ENCODE results near the gene SEMA4G. TPM values are rescaled to one million over a fixed set of nuclear protein-coding genes. Genes with fewer than 3 reads are reported as not detected.

Gene SEMA4G
- total RNA-seq (2022; extraction: Qiagen RNA extraction), result 6.6 to 9.3 TPM (median 8.9 TPM) in 5 replicates

DNA sequence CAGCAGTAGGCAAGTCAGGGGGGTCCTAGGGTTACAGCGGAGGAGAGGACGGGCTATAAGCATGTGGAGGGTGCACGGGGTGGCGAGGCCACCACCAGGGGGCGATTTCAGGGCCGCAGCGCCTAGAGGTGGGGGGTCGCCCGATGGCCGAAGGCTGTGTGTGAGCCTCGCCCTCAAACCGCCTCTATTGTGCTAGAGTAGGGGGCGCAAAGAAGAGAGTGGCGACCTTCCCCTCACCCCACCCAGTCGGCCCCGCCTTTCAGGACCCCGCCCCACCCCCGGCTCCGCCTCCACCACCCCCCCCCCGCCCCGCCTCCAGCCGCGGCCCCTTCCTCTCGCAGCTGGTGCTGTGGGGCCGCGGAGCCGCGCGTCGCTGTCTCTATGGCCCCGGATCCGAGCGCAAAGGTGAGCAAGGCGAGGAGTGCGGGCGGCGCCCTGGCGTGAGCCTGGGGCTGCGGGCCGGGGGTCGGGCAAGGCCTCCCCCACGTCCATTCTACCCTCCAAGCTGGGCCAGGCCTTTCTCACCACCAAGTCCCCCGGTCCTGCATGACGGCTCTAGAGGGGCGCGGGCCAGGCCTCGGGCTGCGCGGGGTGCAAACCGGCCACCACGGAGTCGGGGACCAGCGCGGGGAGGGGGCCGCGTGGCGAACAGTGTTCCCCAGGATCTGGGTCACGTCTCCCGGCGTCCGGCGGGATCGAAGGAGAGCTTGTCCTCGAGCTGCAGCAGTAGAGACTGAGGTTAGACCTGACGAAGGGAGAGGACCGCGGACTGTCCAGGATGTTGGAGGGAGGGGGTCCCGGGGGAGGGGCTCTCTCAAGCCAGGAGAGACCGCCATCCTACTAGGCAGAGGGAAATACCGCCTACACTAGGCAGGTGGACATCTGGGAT, at the start of gene SEMA4G:
SEMA4G (plus strand) TSS at position 318 of the 889 bp plus-strand sequence. CDS start 3,409 bp downstream, outside the sequence.

DNA sequence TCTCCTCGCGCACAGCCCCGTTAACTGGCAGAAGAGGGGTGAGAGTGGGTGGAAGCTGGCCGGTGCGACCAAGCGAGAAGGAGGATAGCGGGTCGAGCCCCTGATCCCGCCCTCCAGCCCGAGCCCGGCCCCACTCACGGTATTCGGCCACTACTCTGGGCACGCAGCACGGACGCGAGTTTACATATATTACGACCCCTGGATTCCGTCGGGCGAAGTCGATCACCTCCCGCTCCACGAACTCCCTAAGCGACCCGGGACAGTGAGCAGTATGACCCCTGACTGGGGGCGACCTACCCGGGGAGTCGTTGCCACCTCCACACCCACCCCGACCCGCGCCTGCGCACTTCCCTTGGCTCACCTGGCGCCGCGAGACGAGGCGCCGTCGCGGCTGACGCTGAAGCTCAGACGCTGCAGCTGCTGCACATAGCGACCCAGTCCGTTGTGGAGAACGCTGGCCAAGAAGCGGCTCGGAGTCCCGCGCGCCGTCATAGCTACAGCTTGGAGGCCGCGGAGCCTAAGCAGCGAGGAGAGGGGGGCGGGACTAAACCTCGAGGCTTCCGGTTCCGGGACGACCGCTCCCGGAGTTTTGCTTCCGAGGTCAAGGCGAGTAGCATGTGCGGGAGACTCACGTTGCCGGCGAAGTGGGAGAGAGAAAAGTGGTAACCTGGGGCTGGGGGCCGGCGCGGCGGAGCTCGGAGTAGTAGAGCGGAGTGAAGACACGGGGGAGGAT, 17.8 kb downstream of the SEMA4G start, which contains the start of the genes MRPL43 and TWNK:
MRPL43 (minus strand) TSS at position 546 of the 733 bp plus-strand sequence; CDS start at position 492, 54 bp downstream.
TWNK (plus strand) TSS at position 592 of the 733 bp plus-strand sequence. CDS start 668 bp downstream, outside the sequence.

DNA sequence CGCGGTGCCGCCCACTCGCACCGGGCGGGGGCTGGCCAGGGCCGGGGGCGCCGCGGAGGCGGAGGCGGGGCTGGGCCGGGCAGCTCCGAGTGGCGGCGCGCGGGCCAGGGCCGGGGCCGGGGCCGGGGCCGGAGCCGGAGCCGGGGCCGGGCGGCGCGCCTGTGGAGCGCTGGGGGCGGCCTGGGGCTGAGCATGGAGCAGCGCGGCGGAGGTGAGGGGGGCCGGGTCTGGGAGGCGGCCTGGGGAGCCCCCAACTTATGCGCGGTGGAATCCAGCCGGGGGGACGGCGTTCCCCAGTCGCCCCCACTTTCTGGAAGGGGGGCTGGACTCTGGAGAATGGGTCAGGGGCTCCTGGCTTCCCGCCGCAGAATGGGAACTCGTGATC, 30.4 kb downstream of the SEMA4G start, which contains the start of gene LZTS2:
LZTS2 (plus strand) TSS at position 67 of the 385 bp plus-strand sequence. CDS start 2,731 bp downstream, outside the sequence.

Other genes starting within 250 kb of the SEMA4G start
- gene PAX2, start 223.9 kb upstream of the SEMA4G start, total RNA-seq (2022; extraction: Qiagen RNA extraction), result 0.08 to 0.43 TPM (median 0.20 TPM) in 5 replicates
- 6.7 to 10.3 TPM (median 9.0 TPM) in 5 replicates for gene SLF2, start 56.5 kb upstream of the SEMA4G start, total RNA-seq (2022; extraction: Qiagen RNA extraction)
- 77.7 to 97.6 TPM (median 95.4 TPM) in 5 replicates for gene MRPL43, start 18.0 kb downstream of the SEMA4G start, total RNA-seq (2022; extraction: Qiagen RNA extraction)
- gene TWNK, start 18.0 kb downstream of the SEMA4G start, total RNA-seq (2022; extraction: Qiagen RNA extraction), result 34.5 to 42.7 TPM (median 39.3 TPM) in 5 replicates
- 28.2 to 47.4 TPM (median 43.5 TPM) in 5 replicates for gene LZTS2, start 30.3 kb downstream of the SEMA4G start, total RNA-seq (2022; extraction: Qiagen RNA extraction)
- 0.53 to 1.2 TPM (median 0.76 TPM) in 5 replicates for gene PDZD7, start 61.6 kb downstream of the SEMA4G start, total RNA-seq (2022; extraction: Qiagen RNA extraction)
- gene SFXN3, start 61.7 kb downstream of the SEMA4G start, total RNA-seq (2022; extraction: Qiagen RNA extraction), result 43.3 to 49.9 TPM (median 45.2 TPM) in 5 replicates
- gene KAZALD1, start 92.5 kb downstream of the SEMA4G start, total RNA-seq (2022; extraction: Qiagen RNA extraction), result 2.0 to 3.0 TPM (median 2.8 TPM) in 5 replicates
- not detected in 5 replicates for gene TLX1, start 161.8 kb downstream of the SEMA4G start, total RNA-seq (2022; extraction: Qiagen RNA extraction)